Thyroid gland (tissue), 4 donors: ENCODE results near the gene AATF. TPM values are rescaled to one million over a fixed set of nuclear protein-coding genes. Genes with fewer than 3 reads are reported as not detected.

Source experiments
- DNase-seq, 2 donors: peaks; one replicate each; pipeline ENCODE4 v3.0.0-alpha.2; 2019
- H3K27ac ChIP-seq, 3 donors: fragments of 200-600 bp; sonication (generic); 1 replicate in 2 of 3; 2 replicates in 1 of 3; pipeline ENCODE4 v1.5.1; 2016 to 2019; ENCODE audit warnings: mild to moderate bottlenecking in 1 of 3, moderate library complexity in 1 of 3
- H3K27me3 ChIP-seq: fragments of 200-600 bp; sonication (generic); one replicate; pipeline ENCODE4 v1.5.1; 2019
- H3K36me3 ChIP-seq, 2 donors: fragments of 200-600 bp; sonication (generic); one replicate each; pipeline ENCODE4 v1.5.1; 2016 to 2019
- H3K4me1 ChIP-seq, 2 donors: fragments of 200-600 bp; sonication (generic); one replicate each; pipeline ENCODE4 v1.5.1; 2017 to 2019
- H3K4me3 ChIP-seq, 3 donors: fragments of 200-600 bp; sonication (generic); replicated peaks in 1 of 3; 1 replicate in 2 of 3; 2 replicates in 1 of 3; pipeline ENCODE4 v1.5.1; 2016; ENCODE audit warnings: mild to moderate bottlenecking in 1 of 3
- H3K9me3 ChIP-seq: fragments of 200-600 bp; sonication (generic); one replicate; pipeline ENCODE4 v1.5.1; 2017
- POLR2A ChIP-seq, 2 donors: fragments of 450-650 bp; IDR thresholded peaks; one replicate each; pipeline ENCODE4 v1.6.1; 2017; ENCODE audit warnings: antibody characterized with exemption in 2 of 2, mild to moderate bottlenecking in 2 of 2, moderate library complexity in 1 of 2
- WGBS, 2 donors: methylation state at CpG; one replicate each; pipeline ENCODE4 v1.1.5; 2017; 5-methylcytosine and 5-hydroxymethylcytosine counted together
- intact Hi-C: fragments of 100-400 bp; cut with DNase I; formaldehyde crosslinking; loops from one replicate; pipeline ENCODE4 v1.15.1; 2023
- total RNA-seq, 4 donors: library from RNA; depleted of rRNA; stranded (reverse); fragments of >200 nt; gene quantifications; one replicate each; pipeline ENCODE4 v1.2.3, GENCODE V29; 2016
- TF ChIP-seq, protein P1 (sequence below), 6 experiments: fragments of 200-600 bp in 3 of 6; fragments of 450-650 bp in 3 of 6; sonication (generic) in 3 of 6; IDR thresholded peaks; one replicate each; pipeline ENCODE4 v1.5.1; 2016 to 2019; ENCODE audit warnings: antibody characterized with exemption in 6 of 6, mild to moderate bottlenecking in 2 of 6, inconsistent platforms in 1 of 6, moderate library complexity in 1 of 6

AATF gene
- total RNA-seq, 4 donors from 2014 or later, result 28.5 to 38.9 (median 32.4) TPM

- Histone ChIP-seq H3K4me1 (peaks cover 36 to 75% of the 10 kb centered on the region in 2 donors), H3K36me3 (no peaks in the 10 kb centered on the region), H3K27me3 (peaks cover 92% of the 10 kb centered on the region), H3K27ac (no peak overlapping the region), H3K4me3 (peak overlapping the region in 1 of 3 donors; percentile 6), H3K9me3 (no peaks in the 10 kb centered on the region)
- 4% methylated on average over 26 to 28 of the region's 58 CpGs for WGBS, 2 donors
- intact Hi-C loops, result no loop called here
- no peak for TF ChIP-seq POLR2A (IDR thresholded peaks at IDR 0.05)
- TF ChIP-seq, protein P1, sequence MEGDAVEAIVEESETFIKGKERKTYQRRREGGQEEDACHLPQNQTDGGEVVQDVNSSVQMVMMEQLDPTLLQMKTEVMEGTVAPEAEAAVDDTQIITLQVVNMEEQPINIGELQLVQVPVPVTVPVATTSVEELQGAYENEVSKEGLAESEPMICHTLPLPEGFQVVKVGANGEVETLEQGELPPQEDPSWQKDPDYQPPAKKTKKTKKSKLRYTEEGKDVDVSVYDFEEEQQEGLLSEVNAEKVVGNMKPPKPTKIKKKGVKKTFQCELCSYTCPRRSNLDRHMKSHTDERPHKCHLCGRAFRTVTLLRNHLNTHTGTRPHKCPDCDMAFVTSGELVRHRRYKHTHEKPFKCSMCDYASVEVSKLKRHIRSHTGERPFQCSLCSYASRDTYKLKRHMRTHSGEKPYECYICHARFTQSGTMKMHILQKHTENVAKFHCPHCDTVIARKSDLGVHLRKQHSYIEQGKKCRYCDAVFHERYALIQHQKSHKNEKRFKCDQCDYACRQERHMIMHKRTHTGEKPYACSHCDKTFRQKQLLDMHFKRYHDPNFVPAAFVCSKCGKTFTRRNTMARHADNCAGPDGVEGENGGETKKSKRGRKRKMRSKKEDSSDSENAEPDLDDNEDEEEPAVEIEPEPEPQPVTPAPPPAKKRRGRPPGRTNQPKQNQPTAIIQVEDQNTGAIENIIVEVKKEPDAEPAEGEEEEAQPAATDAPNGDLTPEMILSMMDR (IDR thresholded peaks at IDR 0.05), result no peak
- DNase-seq, result no peak
These were observed 12.2 kb upstream of the AATF start for GRCh38 chr17:36936455-36937000.

DNA sequence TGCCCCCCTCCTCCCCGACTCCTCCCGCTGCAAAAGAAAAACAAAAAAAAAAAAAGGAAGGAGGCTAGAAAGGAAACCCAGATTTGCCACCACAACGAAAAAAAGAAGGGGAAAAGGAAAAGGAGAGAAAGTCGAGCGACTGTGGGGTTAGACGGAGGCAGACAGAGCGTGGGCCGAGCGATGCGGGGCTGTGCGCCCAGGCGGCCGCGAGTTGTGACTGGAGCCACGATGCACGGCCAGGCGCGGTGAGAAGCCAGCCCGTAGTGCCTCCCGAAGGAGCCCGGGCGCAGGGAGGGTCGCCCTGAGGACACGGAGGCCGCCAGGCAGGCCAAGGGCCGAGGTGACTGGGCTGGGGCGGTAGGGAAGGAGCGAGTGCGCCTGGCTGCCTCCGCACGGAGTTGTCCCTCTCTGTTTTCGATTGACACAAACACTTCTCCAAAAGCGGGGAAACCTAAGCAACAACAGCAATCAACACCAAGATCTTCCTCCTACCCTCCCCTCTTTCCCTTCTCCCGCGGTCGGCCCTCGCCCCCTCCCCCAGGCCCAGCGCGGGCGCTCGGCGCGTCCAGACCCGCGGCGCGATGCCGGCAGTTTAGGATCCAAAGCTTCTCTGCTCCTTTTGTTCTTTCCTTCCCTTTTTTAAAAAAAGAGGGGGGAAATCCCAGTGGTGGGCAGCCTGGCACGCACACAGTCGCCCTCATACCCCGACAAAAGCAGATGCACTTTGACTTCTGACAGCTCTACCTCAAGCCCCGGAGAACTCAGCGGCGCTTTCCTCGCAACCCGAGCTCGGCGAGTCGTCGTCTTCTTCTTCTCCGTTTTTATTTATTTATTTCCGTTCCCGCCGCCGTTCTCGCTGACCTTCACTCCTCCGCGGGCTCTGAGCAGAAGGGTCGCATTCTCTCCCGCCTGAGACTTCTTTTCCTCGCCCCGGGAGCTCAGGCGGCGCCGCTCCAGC is 11.5 kb upstream of the AATF start, which contains the start of gene LHX1:
Gene LHX1 (plus strand): TSS at position 475 of the 958 bp plus-strand sequence. CDS start 723 bp downstream, outside the sequence.
- Histone ChIP-seq H3K27ac (no peak within 1 kb of the TSS), H3K9me3 (no peaks in the 10 kb centered on the region), H3K4me1 (peaks cover 37 to 72% of the 10 kb centered on the region in 2 donors), H3K4me3 (peak within 1 kb of the TSS in 1 of 3 donors; percentile 6), H3K36me3 (no peaks in the 10 kb centered on the region), H3K27me3 (peaks cover 93% of the 10 kb centered on the region)
- WGBS, 2 donors, result 4 to 7% methylated on average over 66 to 75 of the region's 75 CpGs
- intact Hi-C loops, result no loop called here
- no peak for DNase-seq
- TF ChIP-seq POLR2A (IDR thresholded peaks at IDR 0.05), result no peak
- TF ChIP-seq, protein P1 (IDR thresholded peaks at IDR 0.05), result no peak

DNA sequence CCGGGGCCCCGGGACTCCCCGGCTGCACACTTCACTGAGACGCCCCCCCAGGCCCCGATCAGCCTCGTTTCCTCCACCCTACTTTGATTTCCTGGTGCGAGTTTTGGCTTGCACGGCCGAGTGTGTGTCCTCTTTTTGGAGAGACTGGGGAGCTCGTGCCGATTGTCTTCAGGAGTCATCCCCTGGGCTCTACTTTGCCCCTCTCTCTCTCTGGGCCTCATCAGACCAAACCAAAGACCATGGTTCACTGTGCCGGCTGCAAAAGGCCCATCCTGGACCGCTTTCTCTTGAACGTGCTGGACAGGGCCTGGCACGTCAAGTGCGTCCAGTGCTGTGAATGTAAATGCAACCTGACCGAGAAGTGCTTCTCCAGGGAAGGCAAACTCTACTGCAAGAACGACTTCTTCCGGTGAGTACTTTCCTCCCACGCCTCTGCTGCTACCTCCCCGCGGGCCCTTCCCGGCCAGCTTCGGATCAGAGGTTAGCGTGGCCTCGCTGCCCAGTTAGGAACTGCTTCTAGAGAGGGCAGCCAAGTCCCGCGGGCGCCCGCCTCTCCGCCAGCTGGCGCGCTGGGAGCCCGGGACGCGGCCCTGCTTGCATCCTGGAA is 10.7 kb upstream of the AATF start:
- H3K4me3 ChIP-seq, result no peak overlapping the region

GRCh38 chr17:36938566-36939051 is 10.1 kb upstream of the AATF start:
- H3K36me3 ChIP-seq, result no peaks in the 10 kb centered on the region
- no peak overlapping the region for H3K4me3 ChIP-seq
- H3K4me1 ChIP-seq, result peaks cover 42 to 71% of the 10 kb centered on the region in 2 donors
- H3K27ac ChIP-seq, result no peak overlapping the region
- DNase-seq, result no peak
- intact Hi-C loops, result no loop called here
- 0 to 6% methylated on average over 3 to 6 of the region's 25 CpGs for WGBS, 2 donors
- H3K9me3 ChIP-seq, result no peaks in the 10 kb centered on the region
- H3K27me3 ChIP-seq, result peaks cover 94% of the 10 kb centered on the region
- TF ChIP-seq POLR2A (IDR thresholded peaks at IDR 0.05), result no peak
- TF ChIP-seq, protein P1 (IDR thresholded peaks at IDR 0.05), result no peak

More for the DNA sequence above, 10.7 kb upstream of the AATF start:
- DNase-seq, result peak; percentile 19 to 41
- no peaks in the 10 kb centered on the region for H3K9me3 ChIP-seq
- WGBS, 2 donors, result 4% methylated on average over 30 to 33 of the region's 36 CpGs
- intact Hi-C loops, result no loop called here
- peaks cover 42 to 72% of the 10 kb centered on the region in 2 donors for H3K4me1 ChIP-seq
- no peaks in the 10 kb centered on the region for H3K36me3 ChIP-seq
- H3K27me3 ChIP-seq, result peaks cover 93% of the 10 kb centered on the region
- H3K27ac ChIP-seq, result no peak overlapping the region
- TF ChIP-seq, protein P1 (IDR thresholded peaks at IDR 0.05), result no peak
- no peak for TF ChIP-seq POLR2A (IDR thresholded peaks at IDR 0.05)
